ENCODE results near the gene FHOD3.
"Not testable (repeated sequence)": the region's sequence is repeated elsewhere in the genome, so short reads cannot be mapped to it uniquely, and the experiment has no call there.

Gene FHOD3

DNA sequence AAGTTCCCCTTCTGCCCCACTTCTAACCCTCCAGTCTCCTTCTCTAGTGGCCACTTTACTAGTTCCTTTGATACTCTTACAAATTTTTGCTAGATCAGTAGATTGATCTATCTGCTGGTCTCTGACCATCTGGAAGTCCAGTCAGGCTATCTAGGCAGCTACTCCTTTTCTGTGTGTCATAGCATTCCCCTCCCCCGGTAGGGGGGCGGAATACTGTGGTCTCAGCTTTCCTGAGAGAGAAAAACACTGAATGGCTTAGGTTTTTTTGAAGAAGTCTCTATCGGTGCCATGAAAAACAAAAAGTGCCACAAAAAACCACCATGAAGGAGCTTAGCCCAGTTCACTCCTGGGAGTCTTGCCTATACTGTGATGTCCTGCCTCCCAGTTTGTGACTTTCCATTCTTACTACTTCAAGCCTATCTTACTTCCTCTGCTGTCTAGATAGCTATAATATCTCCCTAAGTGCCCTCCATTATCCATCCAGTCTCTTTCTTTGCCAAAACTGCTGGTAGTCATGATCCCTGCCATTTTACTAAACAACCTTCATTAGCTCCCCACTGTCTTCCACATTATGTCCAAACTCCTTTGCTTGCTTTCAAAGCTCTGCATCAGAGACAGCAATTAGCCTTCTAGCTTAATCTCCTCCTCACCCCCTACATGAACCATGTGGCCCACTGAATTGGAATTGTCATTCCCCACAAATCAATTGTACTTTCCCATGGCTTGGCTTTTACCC is 501.4 kb downstream of the FHOD3 start:
- no peak for DNase-seq (ENCODE audit: low read depth)

GRCh38 chr18:36805105-36805504 is 507.6 kb downstream of the FHOD3 start:
- DNase-seq (ENCODE audit: low read depth), result no peak

DNA sequence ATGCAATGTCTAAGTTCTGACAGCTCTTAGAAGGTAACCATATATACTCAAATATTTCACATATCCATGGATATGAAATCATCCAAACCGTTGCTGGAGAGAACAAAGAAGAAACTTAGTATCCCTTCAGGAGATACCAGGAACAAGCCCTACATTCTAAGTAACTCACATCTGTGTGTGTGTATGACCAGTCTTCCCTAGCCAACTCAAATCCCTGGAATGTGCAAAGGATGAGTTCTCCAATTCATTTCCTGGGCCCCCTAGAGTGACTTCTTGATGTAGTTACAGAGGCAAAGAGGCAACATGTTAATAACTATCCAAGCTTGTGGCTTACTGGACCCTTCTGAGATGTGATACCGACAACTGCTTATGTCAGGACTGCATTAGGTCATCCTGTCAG is 511.2 kb downstream of the FHOD3 start:
- DNase-seq (ENCODE audit: low read depth), result no peak

DNA sequence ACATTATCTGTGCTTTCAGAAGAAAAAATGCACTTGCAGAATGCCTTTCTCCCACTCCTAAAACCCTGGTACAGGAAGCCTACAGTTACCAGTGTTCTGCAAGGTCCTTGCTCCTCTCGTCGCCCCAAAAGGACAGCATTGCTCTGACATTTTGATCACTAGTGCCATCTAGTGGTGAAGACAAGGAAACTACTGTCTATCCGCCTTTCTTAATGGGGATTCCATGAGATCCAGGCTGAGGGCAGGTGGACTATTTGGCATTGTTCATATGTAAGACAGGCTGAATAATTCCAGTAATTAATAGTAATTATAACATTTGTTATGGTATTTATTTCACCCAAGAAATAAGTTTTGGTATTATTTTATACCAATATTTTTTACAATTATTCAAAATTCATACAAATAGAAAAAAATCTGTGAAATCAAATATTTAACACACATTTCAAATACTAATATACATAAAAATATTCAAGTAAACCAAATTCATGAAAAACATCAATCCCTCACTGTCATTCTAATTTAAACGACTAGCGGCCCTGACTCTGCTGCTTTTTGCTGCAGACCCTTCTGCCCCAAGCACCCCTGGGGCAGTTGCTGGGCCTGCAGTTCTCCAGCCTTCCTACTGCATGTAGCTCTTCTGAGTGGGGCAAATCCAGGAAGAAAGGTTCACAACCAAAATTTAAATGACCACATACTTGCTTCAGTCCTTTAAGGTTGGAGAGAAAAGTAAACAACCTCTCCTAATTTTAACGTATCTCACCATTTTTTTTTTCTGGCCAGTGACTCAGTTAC is 512.3 kb downstream of the FHOD3 start:
- DNase-seq (ENCODE audit: low read depth), result no peak

- no peak for DNase-seq (ENCODE audit: low read depth)
Measured at GRCh38 chr18:36811430-36811829, 513.9 kb downstream of the FHOD3 start.

- no peak for DNase-seq (ENCODE audit: low read depth)
Measured at GRCh38 chr18:36811955-36812354, 514.4 kb downstream of the FHOD3 start.

GRCh38 chr18:36812678-36813077 is 515.2 kb downstream of the FHOD3 start:
- no peak for DNase-seq (ENCODE audit: low read depth)

DNA sequence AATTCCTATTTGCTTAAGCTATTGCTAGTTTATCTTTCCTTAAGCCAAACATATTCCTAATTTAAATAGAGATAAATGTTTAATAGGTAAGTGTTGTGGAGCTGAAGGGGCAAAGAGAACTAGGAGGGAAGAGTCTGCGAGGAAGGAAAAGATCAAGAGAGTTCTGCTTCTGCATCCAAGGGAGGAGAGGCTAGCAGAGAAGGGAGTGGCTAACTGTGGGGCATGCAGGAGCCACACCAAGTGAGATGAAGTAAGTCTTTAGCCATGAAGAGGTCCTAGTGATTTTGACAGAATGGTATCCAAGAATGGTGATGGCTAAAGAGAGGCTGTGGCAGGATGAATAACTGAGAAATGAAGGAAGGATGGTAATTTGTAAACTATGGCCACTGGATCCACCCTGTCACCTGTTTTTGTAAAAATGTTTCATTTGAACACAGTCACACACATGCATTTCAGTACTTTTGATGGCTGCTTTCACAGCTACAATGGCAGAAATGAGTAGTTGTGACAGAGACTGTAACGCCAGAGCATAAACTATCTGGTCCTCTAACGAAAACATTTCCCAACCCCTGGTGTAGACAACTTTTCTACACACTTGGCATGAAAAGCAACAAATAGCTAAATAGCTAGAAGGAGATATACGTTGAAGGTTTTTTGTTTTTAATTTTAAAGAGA is 515.7 kb downstream of the FHOD3 start:
- no peak for DNase-seq (ENCODE audit: low read depth)

DNA sequence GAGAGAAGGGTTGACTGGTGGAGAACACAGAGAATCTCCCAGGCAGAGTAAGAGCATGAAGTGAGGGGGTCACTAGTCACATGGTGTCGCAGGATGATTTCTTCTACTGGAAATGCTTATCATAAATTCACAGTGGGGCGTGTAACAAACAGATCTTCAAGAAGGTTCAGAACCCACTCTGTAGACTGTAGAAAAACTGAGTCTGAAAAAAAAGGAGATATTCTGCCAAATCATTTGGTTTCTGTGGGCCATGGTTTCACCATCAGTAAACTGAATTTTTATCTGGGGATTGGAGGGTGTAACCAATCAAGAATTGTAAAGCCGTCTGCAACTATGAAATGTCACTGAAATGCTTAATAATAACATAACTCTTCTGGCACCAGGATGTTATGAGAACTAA is 516.3 kb downstream of the FHOD3 start:
- no peak for DNase-seq (ENCODE audit: low read depth)

- no peak for DNase-seq (ENCODE audit: low read depth)
Measured at GRCh38 chr18:36814994-36815393, 517.5 kb downstream of the FHOD3 start.

- not testable (repeated sequence) for DNase-seq (ENCODE audit: low read depth)
Measured at GRCh38 chr18:36816096-36816495, 518.6 kb downstream of the FHOD3 start.

DNA sequence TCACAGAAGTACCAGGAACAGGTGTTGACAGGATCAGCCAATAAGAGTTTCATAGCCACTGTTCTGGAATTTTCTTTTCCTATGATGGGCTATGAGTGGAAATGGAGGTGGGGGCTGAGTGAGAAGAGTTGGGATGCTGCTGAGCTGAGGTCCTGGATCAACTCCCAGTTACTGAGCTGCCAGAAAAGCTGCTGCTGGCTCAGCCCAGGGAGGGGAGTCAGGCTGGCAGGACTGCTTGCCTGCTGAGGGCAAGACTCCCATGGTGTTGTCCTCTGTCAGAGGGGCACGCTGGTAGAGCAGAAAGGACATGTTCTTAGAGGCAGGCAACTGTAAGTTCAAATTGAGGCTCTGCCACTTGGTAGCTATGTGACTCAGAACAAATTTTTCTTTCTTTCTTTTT is 519.5 kb downstream of the FHOD3 start:
- no peak for DNase-seq (ENCODE audit: low read depth)

DNA sequence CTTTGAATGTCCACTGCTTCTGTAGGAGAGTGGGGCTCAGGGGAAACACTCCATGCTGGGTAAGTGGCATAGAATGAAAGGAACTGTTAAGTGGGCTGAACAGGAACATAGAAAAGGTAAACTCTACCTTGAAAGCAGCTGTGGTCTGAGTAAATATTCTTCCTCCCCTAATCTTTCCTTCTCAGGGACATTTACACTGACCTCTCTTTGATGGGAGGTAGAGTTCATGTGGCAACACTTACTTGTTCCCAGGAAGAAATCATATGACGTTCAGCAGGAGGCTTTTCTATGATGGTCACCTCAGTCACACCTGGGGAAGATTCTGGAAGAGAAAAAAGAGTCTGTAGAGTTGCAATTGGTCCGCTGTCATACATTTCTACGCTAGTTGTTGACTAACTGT is 521.1 kb downstream of the FHOD3 start:
- no peak for DNase-seq (ENCODE audit: low read depth)

GRCh38 chr18:36819621-36820020 is 522.1 kb downstream of the FHOD3 start:
- DNase-seq (ENCODE audit: low read depth), result no peak

DNA sequence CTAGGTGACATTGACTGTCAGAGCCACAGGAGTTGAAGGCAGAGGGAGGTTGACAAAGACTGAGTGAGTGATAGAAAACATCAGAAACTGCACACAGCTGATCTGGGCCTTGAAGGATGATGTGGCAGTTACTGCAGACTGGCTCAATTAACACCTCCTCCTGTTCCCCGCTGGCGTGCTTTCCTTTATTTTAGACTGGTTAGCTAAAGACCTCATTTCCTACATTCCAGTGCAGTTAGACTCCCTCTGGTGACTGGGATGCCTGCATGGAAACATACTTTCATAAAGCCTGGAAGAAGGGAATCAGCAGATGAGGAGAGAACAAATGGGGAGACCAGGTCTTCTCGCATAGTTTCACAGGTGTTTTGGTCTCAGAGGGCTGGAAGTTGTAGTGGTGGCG is 524.2 kb downstream of the FHOD3 start:
- DNase-seq (ENCODE audit: low read depth), result no peak

DNA sequence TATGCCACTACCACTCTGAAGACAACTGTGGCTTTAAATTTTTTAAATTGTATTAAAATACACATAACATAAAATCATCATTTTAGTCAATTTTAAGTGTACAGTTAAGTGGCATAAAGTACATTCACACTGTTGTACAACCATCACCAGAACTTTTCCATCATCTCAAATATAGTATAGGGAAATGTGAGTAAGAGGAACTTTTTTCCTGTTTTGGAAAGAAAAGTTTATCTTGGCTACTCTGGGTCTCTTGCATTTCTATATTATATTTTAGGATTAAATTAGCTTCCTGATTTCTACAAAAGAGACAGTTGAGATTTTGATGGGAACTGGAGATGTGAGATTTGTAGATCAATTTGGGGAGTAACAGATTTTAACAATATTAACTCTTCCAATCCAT is 528.0 kb downstream of the FHOD3 start:
- DNase-seq (ENCODE audit: low read depth), result no peak

- DNase-seq (ENCODE audit: low read depth), result no peak
Measured at GRCh38 chr18:36826556-36826955, 529.0 kb downstream of the FHOD3 start.

DNA sequence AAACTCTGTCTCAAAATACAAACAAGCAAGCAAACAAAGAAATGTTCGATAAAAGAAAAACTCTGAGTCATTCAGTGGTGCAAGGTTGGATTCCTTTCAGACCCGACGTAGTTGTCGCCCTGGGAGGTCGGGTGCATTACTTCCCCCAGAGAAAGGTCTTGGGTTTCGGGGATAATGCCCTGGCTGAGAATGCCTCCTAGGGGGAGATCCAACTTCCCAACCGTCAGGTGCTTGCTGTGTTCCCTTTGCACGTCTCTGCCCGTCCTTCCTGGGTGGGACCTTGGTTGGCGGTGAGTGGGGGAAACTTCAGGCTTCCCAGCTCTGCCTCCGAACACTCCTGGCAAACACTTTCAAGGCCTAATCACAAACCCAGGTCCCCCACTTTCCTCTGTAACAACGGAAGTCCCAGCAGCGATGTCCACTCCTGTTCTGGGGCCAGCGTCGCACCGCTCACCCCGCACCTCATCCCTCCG is 530.7 kb downstream of the FHOD3 start:
- DNase-seq (ENCODE audit: low read depth), result no peak

DNA sequence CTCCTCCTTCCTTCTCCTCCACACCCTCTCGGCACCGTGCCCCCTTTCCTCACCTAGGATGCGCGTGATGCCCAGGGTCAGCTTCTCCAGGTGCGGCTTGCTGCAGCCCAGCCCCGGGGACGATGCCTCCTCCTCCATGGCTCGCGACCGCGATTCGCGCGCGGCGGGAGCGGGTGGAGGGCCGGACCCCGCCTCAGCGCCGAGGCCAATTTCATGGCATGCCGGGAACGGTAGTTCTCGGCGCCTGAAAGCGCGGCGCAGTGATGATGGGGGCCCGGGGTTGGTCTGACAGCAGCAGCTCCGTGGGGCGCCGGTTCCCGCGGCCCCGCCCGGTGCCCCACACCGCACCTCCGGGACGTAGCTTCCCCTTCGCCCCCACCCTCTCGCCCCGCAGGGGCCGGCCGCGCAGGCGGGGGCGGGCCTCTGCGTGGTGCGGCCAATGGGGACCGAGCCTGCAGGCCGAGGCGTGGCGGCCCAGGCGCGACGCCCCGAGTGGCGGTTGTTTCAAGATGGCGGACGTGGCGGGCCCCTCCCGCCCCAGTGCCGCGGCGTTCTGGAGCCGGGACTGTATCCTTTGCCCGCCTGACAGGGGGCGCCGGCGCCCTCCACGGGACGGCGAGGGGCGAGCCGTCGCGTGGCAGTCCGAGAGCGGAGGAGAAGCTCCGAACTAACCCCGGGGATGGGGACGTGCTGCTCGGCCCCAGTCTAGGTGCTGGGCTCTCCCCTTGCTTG is 531.3 kb downstream of the FHOD3 start, which contains the start of the genes KIAA1328 and TPGS2:
TSS of gene KIAA1328 (plus strand) at position 498 of the 732 bp plus-strand sequence. CDS start at position 510, 12 bp downstream.
TSS of gene TPGS2 (minus strand) at position 373 of the 732 bp plus-strand sequence. CDS start at position 138, 235 bp downstream.
- DNase-seq (ENCODE audit: low read depth), result peak; percentile 79

Data from activated T-cell treated with anti-CD3 and anti-CD28 coated beads for 1 hour (primary cell).